Measurements from ENCODE around the gene SP140. TPM values are rescaled to one million over a fixed set of nuclear protein-coding genes. Genes with fewer than 3 reads are reported as not detected.

Gene SP140
- total RNA-seq, 2 experiments from 2014 or later = 51.2 to 55.1 TPM

GRCh38 chr2:230329946-230330605 is 104.5 kb downstream of the SP140 start:
- Histone ChIP-seq H3K36me3 (ENCODE audit: insufficient read depth, low read length) (peaks cover 27% of the 10 kb centered on the region), H3K27ac (ENCODE audit: low read depth in 1 of 2, low read length in 2 of 2) (no peak overlapping the region), H3K4me3 (ENCODE audit: low read length) (no peak overlapping the region), H3K4me1 (ENCODE audit: insufficient read depth, low read length) (peaks cover 31% of the 10 kb centered on the region), H3K9me3 (ENCODE audit: control insufficient read depth in 1 of 2, insufficient read depth in 1 of 2, low read length in 2 of 2) (no peaks in the 10 kb centered on the region), H3K27me3 (ENCODE audit: control insufficient read depth in 1 of 2, insufficient read depth in 2 of 2, low read length in 2 of 2) (no peaks in the 10 kb centered on the region)
- H3K27ac Mint-ChIP-seq = peak overlapping the region; percentile 98
- ChIA-PET POLR2A (interaction anchor here (1.5 to 4.0 kb wide), 3 partner anchors 12 to 111 kb away, joined by 4 to 44 read pairs (median 5); partner anchors contain the start of gene SP110), CTCF (interaction anchor here (0.9 to 1.9 kb wide), 2 partner anchors 11 to 19 kb away, joined by 3 to 6 read pairs; no protein-coding TSS in a partner anchor)
- DNase-seq (no peak), ATAC-seq (ENCODE audit: poor library complexity) (no peak)
- no peaks in the 10 kb centered on the region for H3K9me3 Mint-ChIP-seq
- no peaks in the 10 kb centered on the region for H3K27me3 Mint-ChIP-seq
- peaks cover 96% of the 10 kb centered on the region for H3K4me1 Mint-ChIP-seq (ENCODE audit: low read depth)
- TF ChIP-seq, protein P1, sequence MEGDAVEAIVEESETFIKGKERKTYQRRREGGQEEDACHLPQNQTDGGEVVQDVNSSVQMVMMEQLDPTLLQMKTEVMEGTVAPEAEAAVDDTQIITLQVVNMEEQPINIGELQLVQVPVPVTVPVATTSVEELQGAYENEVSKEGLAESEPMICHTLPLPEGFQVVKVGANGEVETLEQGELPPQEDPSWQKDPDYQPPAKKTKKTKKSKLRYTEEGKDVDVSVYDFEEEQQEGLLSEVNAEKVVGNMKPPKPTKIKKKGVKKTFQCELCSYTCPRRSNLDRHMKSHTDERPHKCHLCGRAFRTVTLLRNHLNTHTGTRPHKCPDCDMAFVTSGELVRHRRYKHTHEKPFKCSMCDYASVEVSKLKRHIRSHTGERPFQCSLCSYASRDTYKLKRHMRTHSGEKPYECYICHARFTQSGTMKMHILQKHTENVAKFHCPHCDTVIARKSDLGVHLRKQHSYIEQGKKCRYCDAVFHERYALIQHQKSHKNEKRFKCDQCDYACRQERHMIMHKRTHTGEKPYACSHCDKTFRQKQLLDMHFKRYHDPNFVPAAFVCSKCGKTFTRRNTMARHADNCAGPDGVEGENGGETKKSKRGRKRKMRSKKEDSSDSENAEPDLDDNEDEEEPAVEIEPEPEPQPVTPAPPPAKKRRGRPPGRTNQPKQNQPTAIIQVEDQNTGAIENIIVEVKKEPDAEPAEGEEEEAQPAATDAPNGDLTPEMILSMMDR (IDR thresholded peaks at IDR 0.05) = no peak
- H3K4me3 Mint-ChIP-seq = peak overlapping the region; percentile 86
- intact Hi-C loops (cut with DNase I, micrococcal nuclease) = loop anchor here (5.0 kb wide), 2 partner anchors 32 to 82 kb away; no protein-coding TSS in a partner anchor
- peaks cover 67% of the 10 kb centered on the region for H3K36me3 Mint-ChIP-seq (ENCODE audit: low read depth)

DNA sequence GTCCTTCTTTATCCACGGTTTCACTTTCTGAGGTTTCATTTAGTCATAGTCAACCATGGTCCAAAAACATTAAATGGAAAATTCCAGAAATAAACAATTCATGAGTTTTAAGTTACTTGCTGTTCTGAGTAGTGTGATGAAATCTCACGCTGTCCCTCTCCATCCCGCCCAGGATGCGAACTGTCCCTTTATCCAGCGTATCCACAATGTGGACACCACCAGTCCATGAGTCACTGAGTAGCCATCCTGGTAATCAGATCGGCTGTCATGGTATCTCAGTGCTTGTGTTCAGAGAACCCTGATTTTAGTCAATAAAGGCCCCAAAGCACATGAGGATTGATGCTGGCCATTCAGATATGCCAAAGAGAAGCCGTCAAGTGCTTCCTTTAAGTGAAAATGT is 105.2 kb downstream of the SP140 start:
- Mint-ChIP-seq H3K4me3 (peak overlapping the region; percentile 86), H3K4me1 (ENCODE audit: low read depth) (peaks cover 96% of the 10 kb centered on the region), H3K9me3 (no peaks in the 10 kb centered on the region), H3K27ac (peak overlapping the region; percentile 98), H3K27me3 (no peaks in the 10 kb centered on the region), H3K36me3 (ENCODE audit: low read depth) (peaks cover 74% of the 10 kb centered on the region)
- no peaks in the 10 kb centered on the region for H3K27me3 ChIP-seq (ENCODE audit: control insufficient read depth in 1 of 2, insufficient read depth in 2 of 2, low read length in 2 of 2)
- ATAC-seq (ENCODE audit: poor library complexity) = no peak
- H3K4me3 ChIP-seq (ENCODE audit: low read length) = no peak overlapping the region
- no peak for DNase-seq
- CTCF ChIA-PET = no interaction called here
- peaks cover 29% of the 10 kb centered on the region for H3K4me1 ChIP-seq (ENCODE audit: insufficient read depth, low read length)
- intact Hi-C loops (cut with DNase I, micrococcal nuclease) = loop anchor here in 1 of 2 experiments (5.0 kb wide), 1 partner anchor 82 kb away; no protein-coding TSS in a partner anchor
- TF ChIP-seq, protein P1 (IDR thresholded peaks at IDR 0.05) = no peak
- peaks cover 22% of the 10 kb centered on the region for H3K36me3 ChIP-seq (ENCODE audit: insufficient read depth, low read length)
- H3K9me3 ChIP-seq (ENCODE audit: control insufficient read depth in 1 of 2, insufficient read depth in 1 of 2, low read length in 2 of 2) = no peaks in the 10 kb centered on the region
- POLR2A ChIA-PET = no interaction called here
- H3K27ac ChIP-seq (ENCODE audit: low read depth in 1 of 2, low read length in 2 of 2) = no peak overlapping the region

GRCh38 chr2:230335461-230335863 is 109.9 kb downstream of the SP140 start:
- Histone ChIP-seq H3K27me3 (ENCODE audit: control insufficient read depth in 1 of 2, insufficient read depth in 2 of 2, low read length in 2 of 2) (no peaks in the 10 kb centered on the region), H3K36me3 (ENCODE audit: insufficient read depth, low read length) (peaks cover 24% of the 10 kb centered on the region), H3K4me3 (ENCODE audit: low read length) (peak overlapping the region; percentile 19), H3K9me3 (ENCODE audit: control insufficient read depth in 1 of 2, insufficient read depth in 1 of 2, low read length in 2 of 2) (no peaks in the 10 kb centered on the region), H3K4me1 (ENCODE audit: insufficient read depth, low read length) (peaks cover 13% of the 10 kb centered on the region), H3K27ac (ENCODE audit: low read depth in 1 of 2, low read length in 2 of 2) (peak overlapping the region; percentile 51 to 59)
- ATAC-seq (ENCODE audit: poor library complexity) (no peak), DNase-seq (no peak)
- Mint-ChIP-seq H3K27me3 (no peaks in the 10 kb centered on the region), H3K4me1 (ENCODE audit: low read depth) (peaks cover 66% of the 10 kb centered on the region), H3K36me3 (ENCODE audit: low read depth) (peaks cover 64% of the 10 kb centered on the region), H3K4me3 (peak overlapping the region; percentile 47), H3K27ac (peak overlapping the region; percentile 77), H3K9me3 (no peaks in the 10 kb centered on the region)
- ChIA-PET CTCF (interaction anchor here (1.3 kb wide), 2 partner anchors 9 to 11 kb away, joined by 3 to 4 read pairs; partner anchors contain the start of gene SP140L), POLR2A (interaction anchor here (1.9 kb wide), 1 partner anchor 8 kb away, joined by 9 read pairs; the partner anchor contains the start of gene SP140L)
- TF ChIP-seq, protein P1 (IDR thresholded peaks at IDR 0.05) = no peak
- intact Hi-C loops (cut with DNase I, micrococcal nuclease) = no loop called here
